OCI-LY7 (cell line): ENCODE results near the gene MYOCD. TPM values are rescaled to one million over a fixed set of nuclear protein-coding genes. Genes with fewer than 3 reads are reported as not detected.

Experiments used
- BruUV-seq: library from RNA; stranded (reverse); fragments of 400-500 nt; replicated peaks from 2 replicates; lab custom pipeline; 2021; lab: Mats Ljungman, UMichigan
- CTCF ChIA-PET: fragments of 300-600 bp; sonication (Branson Sonifier 250); formaldehyde crosslinking; loops from one replicate; lab custom pipeline; 2022; ENCODE audit warnings: antibody characterized with exemption; ENCODE audit not compliant: unreplicated experiment; lab: Charles Lee
- POLR2A ChIA-PET: fragments of 300-600 bp; sonication (Branson Sonifier 250); formaldehyde crosslinking; loops from one replicate; lab custom pipeline; 2022; ENCODE audit warnings: antibody characterized with exemption; lab: Charles Lee
- DNase-seq: peaks from one replicate; pipeline ENCODE4 v3.0.0-alpha.2; 2015; ENCODE audit warnings: low spot score
- H2AFZ ChIP-seq: fragments of 200-600 bp; sonication (generic), shearing (Covaris generic); 2 replicates; pipeline ENCODE4 v1.6.1; 2014; ENCODE audit warnings: mild to moderate bottlenecking, antibody characterized with exemption, low read length, moderate library complexity
- H3K27ac ChIP-seq: fragments of 200-600 bp; sonication (generic); 2 replicates; pipeline ENCODE4 v1.5.1; 2014; ENCODE audit warnings: mixed run types, low read depth, mild to moderate bottlenecking, moderate library complexity, low read length, inconsistent platforms; ENCODE audit not compliant: poor library complexity, severe bottlenecking
- H3K36me3 ChIP-seq: fragments of 200-600 bp; sonication (generic); 2 replicates; pipeline ENCODE4 v1.6.1; 2014; ENCODE audit warnings: mild to moderate bottlenecking, antibody characterized with exemption, low read length, moderate library complexity, mixed read lengths; ENCODE audit not compliant: insufficient read depth
- H3K4me1 ChIP-seq: fragments of 200-600 bp; sonication (generic); 2 replicates; pipeline ENCODE4 v1.5.1; 2014; ENCODE audit warnings: mild to moderate bottlenecking, low read length; ENCODE audit not compliant: insufficient read depth, poor library complexity, severe bottlenecking
- H3K4me2 ChIP-seq: fragments of 200-600 bp; sonication (generic); 2 replicates; pipeline ENCODE4 v1.6.1; 2014; ENCODE audit warnings: mild to moderate bottlenecking, low read length
- H3K4me3 ChIP-seq: fragments of 200-600 bp; sonication (generic); 2 replicates; pipeline ENCODE4 v1.5.1; 2014; ENCODE audit warnings: mild to moderate bottlenecking, low read depth, low read length; ENCODE audit not compliant: poor library complexity, severe bottlenecking
- H3K79me2 ChIP-seq: fragments of 200-600 bp; sonication (generic); 2 replicates; pipeline ENCODE4 v1.6.1; 2016; ENCODE audit warnings: low read depth, mild to moderate bottlenecking, low read length, moderate library complexity, mixed read lengths; ENCODE audit not compliant: insufficient read depth
- H3K9me2 ChIP-seq: fragments of 200-600 bp; sonication (generic); 2 replicates; pipeline ENCODE4 v1.6.1; 2016; ENCODE audit warnings: mild to moderate bottlenecking, low read length, mixed read lengths; ENCODE audit not compliant: insufficient read depth
- H3K9me3 ChIP-seq: fragments of 200-600 bp; sonication (generic); 2 replicates; pipeline ENCODE4 v1.6.1; 2014; ENCODE audit warnings: mild to moderate bottlenecking, mixed run types, low read length, mixed read lengths
- H4K20me1 ChIP-seq: fragments of 200-600 bp; sonication (generic); 2 replicates; pipeline ENCODE4 v1.6.1; 2014; ENCODE audit warnings: mild to moderate bottlenecking, antibody characterized with exemption, low read length, moderate library complexity, mixed read lengths; ENCODE audit not compliant: insufficient read depth
- CTCF ChIP-seq: fragments of 200-600 bp; sonication (generic); conservative IDR thresholded peaks from 2 replicates; pipeline ENCODE4 v1.5.1; 2014; ENCODE audit warnings: mild to moderate bottlenecking, antibody characterized with exemption, low read length, moderate library complexity, mixed read lengths
- EZH2phosphoT487 ChIP-seq: fragments of 200-600 bp; sonication (generic); IDR thresholded peaks from 2 replicates; pipeline ENCODE4 v1.6.1; 2018; ENCODE audit warnings: low read depth, borderline replicate concordance, mild to moderate bottlenecking, mixed run types, antibody characterized with exemption, low read length, moderate library complexity, mixed read lengths
- intact Hi-C: fragments of 100-400 bp; cut with micrococcal nuclease; formaldehyde crosslinking; loops from one replicate; pipeline ENCODE4 v1.10.0; 2022; ENCODE audit not compliant: unreplicated experiment
- total RNA-seq, 2 experiments: library from RNA; depleted of rRNA in 1 of 2; stranded (reverse); fragments of >200 nt in 1 of 2; shearing (Covaris generic) in 1 of 2; gene quantifications; 2 replicates each; pipeline ENCODE4 v1.2.3, GENCODE V29; 2014 to 2022

Gene MYOCD
- total RNA-seq, 2 experiments from 2014 or later: not detected

- no peak for DNase-seq
- Histone ChIP-seq H2AFZ (no peak overlapping the region), H3K4me2 (no peak overlapping the region), H3K4me1 (no peaks in the 10 kb centered on the region), H3K79me2 (no peaks in the 10 kb centered on the region), H3K27ac (no peak overlapping the region), H3K9me2 (no peaks in the 10 kb centered on the region), H3K9me3 (no peaks in the 10 kb centered on the region), H3K4me3 (no peak overlapping the region), H3K36me3 (no peaks in the 10 kb centered on the region), H4K20me1 (no peaks in the 10 kb centered on the region)
- intact Hi-C loops: loop anchor here (10.0 kb wide), 1 partner anchor 63 kb away; no protein-coding TSS in a partner anchor
- POLR2A ChIA-PET: no interaction called here
- CTCF ChIA-PET: no interaction called here
- no peak for TF ChIP-seq EZH2phosphoT487
- TF ChIP-seq CTCF: no peak
- no TSS peak for BruUV-seq
Measured at GRCh38 chr17:12627781-12628451, 37.8 kb upstream of the MYOCD start.

- H3K9me2 ChIP-seq: no peaks in the 10 kb centered on the region
- BruUV-seq: no TSS peak
- CTCF ChIA-PET: no interaction called here
Measured at GRCh38 chr17:12631076-12631475, 34.6 kb upstream of the MYOCD start.

More at GRCh38 chr17:12631076-12631475, 34.6 kb upstream of the MYOCD start:
- Histone ChIP-seq H3K4me2 (no peak overlapping the region), H4K20me1 (no peaks in the 10 kb centered on the region), H2AFZ (no peak overlapping the region), H3K27ac (no peak overlapping the region), H3K4me1 (no peaks in the 10 kb centered on the region), H3K36me3 (no peaks in the 10 kb centered on the region), H3K79me2 (no peaks in the 10 kb centered on the region), H3K9me3 (no peaks in the 10 kb centered on the region), H3K4me3 (no peak overlapping the region)
- intact Hi-C loops: no loop called here
- POLR2A ChIA-PET: interaction anchor here (0.6 kb wide), 1 partner anchor 1921 kb away, joined by 3 read pairs; no protein-coding TSS in a partner anchor
- DNase-seq: no peak
- TF ChIP-seq CTCF (no peak), EZH2phosphoT487 (no peak)
